HEK293 (cell line): ENCODE measurements around the gene PRPF18.

Source experiments
- CTCF ChIA-PET: fragments of 350-600 bp; formaldehyde crosslinking; extraction: SDS; loops from one replicate; lab custom pipeline; 2021; ENCODE audit warnings: antibody characterized with exemption; lab: Yijun Ruan, JAX
- POLR2A ChIA-PET: fragments of 300-600 bp; formaldehyde crosslinking; extraction: SDS; loops from one replicate; lab custom pipeline; 2020; ENCODE audit warnings: antibody characterized with exemption, inconsistent platforms; lab: Yijun Ruan, JAX
- H3K27ac ChIP-seq: fragments of 200-500 bp; sonication (Bioruptor generic); 2 replicates; pipeline ENCODE4 v1.5.1; 2014; ENCODE audit warnings: low read depth, low read length, control low read depth, inconsistent platforms; ENCODE audit errors: extremely low read depth
- H3K36me3 ChIP-seq, 2 experiments: fragments of 200-500 bp in 1 of 2; sonication (Bioruptor generic) in 1 of 2; 1 replicate in 1 of 2; 2 replicates in 1 of 2; pipeline ENCODE4 v1.5.1; 2014 to 2017; ENCODE audit warnings: inconsistent platforms in 2 of 2, low read length in 2 of 2; ENCODE audit not compliant: control insufficient read depth in 2 of 2, insufficient read depth in 1 of 2
- H3K4me1 ChIP-seq: fragments of 200-500 bp; sonication (Bioruptor generic); 2 replicates; pipeline ENCODE4 v1.5.1; 2014; ENCODE audit warnings: mild to moderate bottlenecking, low read length, inconsistent platforms; ENCODE audit not compliant: control insufficient read depth, insufficient read depth
- H3K4me3 ChIP-seq: 2 replicates; pipeline ENCODE4 v1.5.1; 2011; ENCODE audit warnings: low read depth, mild to moderate bottlenecking, control low read depth, low read length, moderate library complexity
- H3K9me3 ChIP-seq: fragments of 200-500 bp; sonication (Bioruptor generic); 2 replicates; pipeline ENCODE4 v1.5.1; 2014; ENCODE audit warnings: low read depth, low read length, inconsistent platforms; ENCODE audit not compliant: control insufficient read depth, insufficient read depth
- GLIS1 ChIP-seq: fragments of 450-650 bp; formaldehyde crosslinking; IDR thresholded peaks from 2 replicates; pipeline ENCODE4 v1.5.1; 2016; ENCODE audit warnings: missing biosample characterization, missing genetic modification characterization
- KLF1 ChIP-seq: fragments of 450-650 bp; formaldehyde crosslinking; IDR thresholded peaks from 2 replicates; pipeline ENCODE4 v1.5.1; 2016; ENCODE audit warnings: missing biosample characterization, missing genetic modification characterization
- MEIS1 ChIP-seq: sonication (generic); formaldehyde crosslinking; IDR thresholded peaks from 2 replicates; pipeline ENCODE4 v1.8.1; 2022; ENCODE audit warnings: missing genetic modification reagents, mild to moderate bottlenecking, borderline replicate concordance
- REPIN1 ChIP-seq: fragments of 450-650 bp; formaldehyde crosslinking; IDR thresholded peaks from 2 replicates; pipeline ENCODE4 v1.5.1; 2017; ENCODE audit warnings: missing biosample characterization, missing genetic modification characterization, low read depth
- SETDB1 ChIP-seq: IDR thresholded peaks from one replicate; pipeline ENCODE4 v1.6.1; 2017; ENCODE audit warnings: mild to moderate bottlenecking, low read length, moderate library complexity, mixed read lengths; ENCODE audit not compliant: insufficient read length
- WT1 ChIP-seq: fragments of 450-650 bp; formaldehyde crosslinking; IDR thresholded peaks from 2 replicates; pipeline ENCODE4 v1.5.1; 2016; ENCODE audit warnings: missing biosample characterization, missing genetic modification characterization
- ZBTB11 ChIP-seq: fragments of 450-650 bp; formaldehyde crosslinking; conservative IDR thresholded peaks from 2 replicates; pipeline ENCODE4 v1.5.1; 2016; ENCODE audit warnings: low read depth, missing biosample characterization, missing genetic modification characterization
- ZBTB6 ChIP-seq: fragments of 450-650 bp; formaldehyde crosslinking; IDR thresholded peaks from 2 replicates; pipeline ENCODE4 v1.5.1; 2017; ENCODE audit warnings: missing biosample characterization, missing genetic modification characterization
- ZBTB7A ChIP-seq: fragments of 450-650 bp; formaldehyde crosslinking; IDR thresholded peaks from 2 replicates; pipeline ENCODE4 v1.5.1; 2016; ENCODE audit warnings: low read depth, missing biosample characterization, missing genetic modification characterization
- ZNF121 ChIP-seq: fragments of 450-650 bp; formaldehyde crosslinking; IDR thresholded peaks from 2 replicates; pipeline ENCODE4 v1.5.1; 2016; ENCODE audit warnings: missing biosample characterization, missing genetic modification characterization
- ZNF132 ChIP-seq: fragments of 450-650 bp; formaldehyde crosslinking; IDR thresholded peaks from 2 replicates; pipeline ENCODE4 v1.5.1; 2017; ENCODE audit warnings: missing biosample characterization, missing genetic modification characterization, borderline replicate concordance
- ZNF133 ChIP-seq: fragments of 450-650 bp; formaldehyde crosslinking; IDR thresholded peaks from 2 replicates; pipeline ENCODE4 v1.5.1; 2016; ENCODE audit warnings: missing biosample characterization, missing genetic modification characterization
- ZNF354C ChIP-seq: fragments of 450-650 bp; formaldehyde crosslinking; IDR thresholded peaks from 2 replicates; pipeline ENCODE4 v1.5.1; 2016; ENCODE audit warnings: missing biosample characterization, missing genetic modification characterization, low read depth, borderline replicate concordance
- ZNF366 ChIP-seq: fragments of 450-650 bp; formaldehyde crosslinking; conservative IDR thresholded peaks from 2 replicates; pipeline ENCODE4 v1.5.1; 2016; ENCODE audit warnings: missing biosample characterization, missing genetic modification characterization
- ZNF473 ChIP-seq: fragments of 450-650 bp; formaldehyde crosslinking; IDR thresholded peaks from 2 replicates; pipeline ENCODE4 v1.5.1; 2017; ENCODE audit warnings: missing biosample characterization, missing genetic modification characterization
- ZNF561 ChIP-seq: fragments of 450-650 bp; IDR thresholded peaks from 2 replicates; pipeline ENCODE4 v1.5.1; 2018; ENCODE audit warnings: missing biosample characterization, missing genetic modification characterization, borderline replicate concordance
- ZNF600 ChIP-seq: fragments of 450-650 bp; formaldehyde crosslinking; IDR thresholded peaks from 2 replicates; pipeline ENCODE4 v1.5.1; 2016; ENCODE audit warnings: missing biosample characterization, missing genetic modification characterization
- ZNF629 ChIP-seq: fragments of 450-650 bp; formaldehyde crosslinking; IDR thresholded peaks from 2 replicates; pipeline ENCODE4 v1.5.1; 2017; ENCODE audit warnings: missing biosample characterization, missing genetic modification characterization
- ZNF707 ChIP-seq: fragments of 450-650 bp; formaldehyde crosslinking; IDR thresholded peaks from 2 replicates; pipeline ENCODE4 v1.5.1; 2016; ENCODE audit warnings: missing biosample characterization, missing genetic modification characterization
- ZNF785 ChIP-seq: fragments of 450-650 bp; formaldehyde crosslinking; IDR thresholded peaks from 2 replicates; pipeline ENCODE4 v1.5.1; 2016; ENCODE audit warnings: missing biosample characterization, missing genetic modification characterization
- TF ChIP-seq, protein P1 (sequence below): fragments of 450-650 bp; formaldehyde crosslinking; IDR thresholded peaks from 2 replicates; pipeline ENCODE4 v1.5.1; 2016; ENCODE audit warnings: missing biosample characterization, missing genetic modification characterization, borderline replicate concordance
- TF ChIP-seq, protein P2 (sequence below): fragments of 450-650 bp; formaldehyde crosslinking; IDR thresholded peaks from 2 replicates; pipeline ENCODE4 v1.5.1; 2016; ENCODE audit warnings: missing biosample characterization, missing genetic modification characterization
- TF ChIP-seq, protein P3 (sequence below): fragments of 450-650 bp; formaldehyde crosslinking; IDR thresholded peaks from 2 replicates; pipeline ENCODE4 v1.5.1; 2017; ENCODE audit warnings: missing biosample characterization, missing genetic modification characterization
- TF ChIP-seq, protein P4 (sequence below): fragments of 450-650 bp; formaldehyde crosslinking; IDR thresholded peaks from 2 replicates; pipeline ENCODE4 v1.5.1; 2016; ENCODE audit warnings: missing biosample characterization, missing genetic modification characterization

The PRPF18 gene

GRCh38 chr10:13586676-13587355 is at the start of gene PRPF18:
Gene PRPF18 (plus strand): TSS chr10:13586965. CDS start chr10:13587087, 122 bp downstream.
- Histone ChIP-seq H3K27ac (no peak within 1 kb of the TSS), H3K4me3 (peak within 1 kb of the TSS; percentile 89), H3K4me1 (peaks cover 2% of the 10 kb centered on the region; the same call in 1 of the 2 replicates), H3K36me3 (peaks cover 0 to 2% of the 10 kb centered on the region in 2 experiments; a peak in 2 of 3 replicates), H3K9me3 (no peaks in the 10 kb centered on the region)
- ChIA-PET POLR2A (interaction anchor here (0.6 to 1.2 kb wide), 6 partner anchors 11 to 344 kb away, joined by 3 to 6 read pairs (median 3); no protein-coding TSS in a partner anchor), CTCF (interaction anchor here (0.6 to 1.7 kb wide), 18 partner anchors 9 to 587 kb away, joined by 3 to 7 read pairs (median 4); no protein-coding TSS in a partner anchor)
- TF ChIP-seq KLF1 (tag by site-specific recombination) (no peak), ZNF132 (tag by site-specific recombination) (no peak), ZBTB11 (tag by site-specific recombination) (peak; percentile 98), ZNF561 (tag by site-specific recombination) (peak; percentile 82; the same call in 1 of the 2 replicates), ZBTB6 (peak; percentile 62; the same call in 1 of the 2 replicates), ZBTB7A (tag by site-specific recombination) (no peak), ZNF785 (no peak), ZNF629 (tag by site-specific recombination) (peak; percentile 73), ZNF707 (0 out of 2 replicates have a peak, but pooled peaks have one; percentile 43), GLIS1 (tag by site-specific recombination) (peak; percentile 57; the same call in 1 of the 2 replicates), ZNF473 (no peak), ZNF133 (tag by site-specific recombination) (no peak), ZNF121 (no peak), ZNF600 (tag by site-specific recombination) (no peak), REPIN1 (no peak), WT1 (tag by site-specific recombination) (no peak), ZNF354C (tag by site-specific recombination) (no peak), ZNF366 (no peak), MEIS1 (no peak), SETDB1 (no peak)
- TF ChIP-seq, protein P1, sequence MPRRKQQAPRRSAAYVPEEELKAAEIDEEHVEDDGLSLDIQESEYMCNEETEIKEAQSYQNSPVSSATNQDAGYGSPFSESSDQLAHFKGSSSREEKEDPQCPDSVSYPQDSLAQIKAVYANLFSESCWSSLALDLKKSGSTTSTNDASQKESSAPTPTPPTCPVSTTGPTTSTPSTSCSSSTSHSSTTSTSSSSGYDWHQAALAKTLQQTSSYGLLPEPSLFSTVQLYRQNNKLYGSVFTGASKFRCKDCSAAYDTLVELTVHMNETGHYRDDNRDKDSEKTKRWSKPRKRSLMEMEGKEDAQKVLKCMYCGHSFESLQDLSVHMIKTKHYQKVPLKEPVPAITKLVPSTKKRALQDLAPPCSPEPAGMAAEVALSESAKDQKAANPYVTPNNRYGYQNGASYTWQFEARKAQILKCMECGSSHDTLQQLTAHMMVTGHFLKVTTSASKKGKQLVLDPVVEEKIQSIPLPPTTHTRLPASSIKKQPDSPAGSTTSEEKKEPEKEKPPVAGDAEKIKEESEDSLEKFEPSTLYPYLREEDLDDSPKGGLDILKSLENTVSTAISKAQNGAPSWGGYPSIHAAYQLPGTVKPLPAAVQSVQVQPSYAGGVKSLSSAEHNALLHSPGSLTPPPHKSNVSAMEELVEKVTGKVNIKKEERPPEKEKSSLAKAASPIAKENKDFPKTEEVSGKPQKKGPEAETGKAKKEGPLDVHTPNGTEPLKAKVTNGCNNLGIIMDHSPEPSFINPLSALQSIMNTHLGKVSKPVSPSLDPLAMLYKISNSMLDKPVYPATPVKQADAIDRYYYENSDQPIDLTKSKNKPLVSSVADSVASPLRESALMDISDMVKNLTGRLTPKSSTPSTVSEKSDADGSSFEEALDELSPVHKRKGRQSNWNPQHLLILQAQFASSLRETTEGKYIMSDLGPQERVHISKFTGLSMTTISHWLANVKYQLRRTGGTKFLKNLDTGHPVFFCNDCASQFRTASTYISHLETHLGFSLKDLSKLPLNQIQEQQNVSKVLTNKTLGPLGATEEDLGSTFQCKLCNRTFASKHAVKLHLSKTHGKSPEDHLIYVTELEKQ, result no peak; the same call in 1 of the 2 replicates
- TF ChIP-seq, protein P2, sequence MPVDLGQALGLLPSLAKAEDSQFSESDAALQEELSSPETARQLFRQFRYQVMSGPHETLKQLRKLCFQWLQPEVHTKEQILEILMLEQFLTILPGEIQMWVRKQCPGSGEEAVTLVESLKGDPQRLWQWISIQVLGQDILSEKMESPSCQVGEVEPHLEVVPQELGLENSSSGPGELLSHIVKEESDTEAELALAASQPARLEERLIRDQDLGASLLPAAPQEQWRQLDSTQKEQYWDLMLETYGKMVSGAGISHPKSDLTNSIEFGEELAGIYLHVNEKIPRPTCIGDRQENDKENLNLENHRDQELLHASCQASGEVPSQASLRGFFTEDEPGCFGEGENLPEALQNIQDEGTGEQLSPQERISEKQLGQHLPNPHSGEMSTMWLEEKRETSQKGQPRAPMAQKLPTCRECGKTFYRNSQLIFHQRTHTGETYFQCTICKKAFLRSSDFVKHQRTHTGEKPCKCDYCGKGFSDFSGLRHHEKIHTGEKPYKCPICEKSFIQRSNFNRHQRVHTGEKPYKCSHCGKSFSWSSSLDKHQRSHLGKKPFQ (tag by site-specific recombination), result no peak
- TF ChIP-seq, protein P3, sequence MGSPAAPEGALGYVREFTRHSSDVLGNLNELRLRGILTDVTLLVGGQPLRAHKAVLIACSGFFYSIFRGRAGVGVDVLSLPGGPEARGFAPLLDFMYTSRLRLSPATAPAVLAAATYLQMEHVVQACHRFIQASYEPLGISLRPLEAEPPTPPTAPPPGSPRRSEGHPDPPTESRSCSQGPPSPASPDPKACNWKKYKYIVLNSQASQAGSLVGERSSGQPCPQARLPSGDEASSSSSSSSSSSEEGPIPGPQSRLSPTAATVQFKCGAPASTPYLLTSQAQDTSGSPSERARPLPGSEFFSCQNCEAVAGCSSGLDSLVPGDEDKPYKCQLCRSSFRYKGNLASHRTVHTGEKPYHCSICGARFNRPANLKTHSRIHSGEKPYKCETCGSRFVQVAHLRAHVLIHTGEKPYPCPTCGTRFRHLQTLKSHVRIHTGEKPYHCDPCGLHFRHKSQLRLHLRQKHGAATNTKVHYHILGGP (tag by site-specific recombination), result no peak
- TF ChIP-seq, protein P4, sequence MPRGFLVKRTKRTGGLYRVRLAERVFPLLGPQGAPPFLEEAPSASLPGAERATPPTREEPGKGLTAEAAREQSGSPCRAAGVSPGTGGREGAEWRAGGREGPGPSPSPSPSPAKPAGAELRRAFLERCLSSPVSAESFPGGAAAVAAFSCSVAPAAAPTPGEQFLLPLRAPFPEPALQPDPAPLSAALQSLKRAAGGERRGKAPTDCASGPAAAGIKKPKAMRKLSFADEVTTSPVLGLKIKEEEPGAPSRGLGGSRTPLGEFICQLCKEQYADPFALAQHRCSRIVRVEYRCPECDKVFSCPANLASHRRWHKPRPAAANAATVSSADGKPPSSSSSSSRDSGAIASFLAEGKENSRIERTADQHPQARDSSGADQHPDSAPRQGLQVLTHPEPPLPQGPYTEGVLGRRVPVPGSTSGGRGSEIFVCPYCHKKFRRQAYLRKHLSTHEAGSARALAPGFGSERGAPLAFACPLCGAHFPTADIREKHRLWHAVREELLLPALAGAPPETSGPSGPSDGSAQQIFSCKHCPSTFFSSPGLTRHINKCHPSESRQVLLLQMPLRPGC (tag by site-specific recombination), result peak; percentile 65
